IMR-90 (cell line): ENCODE measurements around the gene CDHR2.

Experiments used
- CHD1 ChIP-seq: IDR thresholded peaks from 2 replicates; pipeline ENCODE4 v1.6.1; 2012; ENCODE audit warnings: low read depth, low read length, improper control_type of control experiment
- MXI1 ChIP-seq: IDR thresholded peaks from 2 replicates; pipeline ENCODE4 v1.6.1; 2012; ENCODE audit warnings: low read depth, mild to moderate bottlenecking, low read length, moderate library complexity, borderline replicate concordance
- POLR2A ChIP-seq: IDR thresholded peaks from 2 replicates; pipeline ENCODE4 v1.6.1; 2012; ENCODE audit warnings: mild to moderate bottlenecking, low read depth, low read length
- RAD21 ChIP-seq: IDR thresholded peaks from 2 replicates; pipeline ENCODE4 v1.6.1; 2012; ENCODE audit warnings: low read length, improper control_type of control experiment
- RCOR1 ChIP-seq: IDR thresholded peaks from 2 replicates; pipeline ENCODE4 v1.6.1; 2012; ENCODE audit warnings: mild to moderate bottlenecking, low read length, improper control_type of control experiment; ENCODE audit not compliant: insufficient replicate concordance
- RFX5 ChIP-seq: IDR thresholded peaks from 2 replicates; pipeline ENCODE4 v1.8.0; 2012; ENCODE audit warnings: low read depth, mild to moderate bottlenecking, low read length, moderate library complexity
- TF ChIP-seq, protein P1 (sequence below): fragments of 150-350 bp; IDR thresholded peaks from 2 replicates; pipeline ENCODE4 v1.6.1; 2017; ENCODE audit warnings: mild to moderate bottlenecking, antibody characterized with exemption, low read length, low read depth
- TF ChIP-seq, protein P2 (sequence below): conservative IDR thresholded peaks from 2 replicates; pipeline ENCODE4 v1.5.1; 2012; ENCODE audit warnings: mild to moderate bottlenecking, low read depth, low read length, improper control_type of control experiment
- TF ChIP-seq, protein P3 (sequence below): fragments of 150-350 bp; IDR thresholded peaks from 2 replicates; pipeline ENCODE4 v1.6.1; 2016; ENCODE audit warnings: low read depth, mild to moderate bottlenecking, low read length, moderate library complexity, borderline replicate concordance

DNA sequence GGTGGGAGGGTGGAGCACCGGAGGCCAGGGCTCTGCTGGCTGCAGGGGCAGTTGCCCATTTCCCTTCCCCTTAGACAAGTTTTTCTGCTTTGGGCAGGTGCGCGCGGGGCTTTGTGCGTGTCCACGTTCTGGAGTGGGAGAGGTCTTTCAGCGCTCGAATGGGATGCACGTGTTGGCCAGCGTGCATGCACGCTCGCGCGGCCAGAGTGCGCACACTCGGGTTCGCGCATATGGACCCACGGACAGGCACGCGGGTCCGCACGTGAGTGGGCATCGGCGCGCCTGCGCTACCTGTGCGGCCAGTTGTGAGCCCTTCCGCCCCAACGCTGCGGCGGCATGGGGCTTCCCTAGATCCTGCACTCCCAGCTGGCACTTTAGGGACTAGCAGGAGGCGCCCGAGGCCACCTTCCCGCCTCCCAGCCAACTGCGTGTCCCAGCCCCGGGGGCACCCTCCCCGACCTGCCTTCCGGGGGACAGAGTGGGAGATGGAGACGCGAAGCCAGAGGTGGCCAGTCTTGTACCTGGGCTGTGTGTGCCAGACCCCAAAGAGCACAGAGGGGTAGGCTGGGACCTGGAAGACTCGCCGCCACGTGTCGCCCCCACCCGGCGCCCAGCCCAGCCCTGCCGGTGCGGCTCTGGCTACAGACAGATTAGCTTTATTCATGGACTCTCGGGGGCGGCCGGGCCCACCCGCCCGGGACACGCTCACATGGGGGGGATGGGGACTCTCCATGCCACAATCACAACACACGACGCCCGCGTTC, 70.6 kb downstream of the CDHR2 start:
- TF ChIP-seq, protein P1, sequence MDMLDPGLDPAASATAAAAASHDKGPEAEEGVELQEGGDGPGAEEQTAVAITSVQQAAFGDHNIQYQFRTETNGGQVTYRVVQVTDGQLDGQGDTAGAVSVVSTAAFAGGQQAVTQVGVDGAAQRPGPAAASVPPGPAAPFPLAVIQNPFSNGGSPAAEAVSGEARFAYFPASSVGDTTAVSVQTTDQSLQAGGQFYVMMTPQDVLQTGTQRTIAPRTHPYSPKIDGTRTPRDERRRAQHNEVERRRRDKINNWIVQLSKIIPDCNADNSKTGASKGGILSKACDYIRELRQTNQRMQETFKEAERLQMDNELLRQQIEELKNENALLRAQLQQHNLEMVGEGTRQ, result no peak
- TF ChIP-seq RFX5 (no peak), POLR2A (no peak), MXI1 (no peak), CHD1 (no peak), RAD21 (no peak), RCOR1 (no peak)
- TF ChIP-seq, protein P2, sequence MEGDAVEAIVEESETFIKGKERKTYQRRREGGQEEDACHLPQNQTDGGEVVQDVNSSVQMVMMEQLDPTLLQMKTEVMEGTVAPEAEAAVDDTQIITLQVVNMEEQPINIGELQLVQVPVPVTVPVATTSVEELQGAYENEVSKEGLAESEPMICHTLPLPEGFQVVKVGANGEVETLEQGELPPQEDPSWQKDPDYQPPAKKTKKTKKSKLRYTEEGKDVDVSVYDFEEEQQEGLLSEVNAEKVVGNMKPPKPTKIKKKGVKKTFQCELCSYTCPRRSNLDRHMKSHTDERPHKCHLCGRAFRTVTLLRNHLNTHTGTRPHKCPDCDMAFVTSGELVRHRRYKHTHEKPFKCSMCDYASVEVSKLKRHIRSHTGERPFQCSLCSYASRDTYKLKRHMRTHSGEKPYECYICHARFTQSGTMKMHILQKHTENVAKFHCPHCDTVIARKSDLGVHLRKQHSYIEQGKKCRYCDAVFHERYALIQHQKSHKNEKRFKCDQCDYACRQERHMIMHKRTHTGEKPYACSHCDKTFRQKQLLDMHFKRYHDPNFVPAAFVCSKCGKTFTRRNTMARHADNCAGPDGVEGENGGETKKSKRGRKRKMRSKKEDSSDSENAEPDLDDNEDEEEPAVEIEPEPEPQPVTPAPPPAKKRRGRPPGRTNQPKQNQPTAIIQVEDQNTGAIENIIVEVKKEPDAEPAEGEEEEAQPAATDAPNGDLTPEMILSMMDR, result no peak
- TF ChIP-seq, protein P3, sequence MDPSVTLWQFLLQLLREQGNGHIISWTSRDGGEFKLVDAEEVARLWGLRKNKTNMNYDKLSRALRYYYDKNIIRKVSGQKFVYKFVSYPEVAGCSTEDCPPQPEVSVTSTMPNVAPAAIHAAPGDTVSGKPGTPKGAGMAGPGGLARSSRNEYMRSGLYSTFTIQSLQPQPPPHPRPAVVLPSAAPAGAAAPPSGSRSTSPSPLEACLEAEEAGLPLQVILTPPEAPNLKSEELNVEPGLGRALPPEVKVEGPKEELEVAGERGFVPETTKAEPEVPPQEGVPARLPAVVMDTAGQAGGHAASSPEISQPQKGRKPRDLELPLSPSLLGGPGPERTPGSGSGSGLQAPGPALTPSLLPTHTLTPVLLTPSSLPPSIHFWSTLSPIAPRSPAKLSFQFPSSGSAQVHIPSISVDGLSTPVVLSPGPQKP, result no peak
